ENCODE data around the gene CACNA2D3. TPM values are rescaled to one million over a fixed set of nuclear protein-coding genes. Genes with fewer than 3 reads are reported as not detected.

Gene CACNA2D3
- total RNA-seq, 1 donor from 2014 or later: 17.2 TPM

DNA sequence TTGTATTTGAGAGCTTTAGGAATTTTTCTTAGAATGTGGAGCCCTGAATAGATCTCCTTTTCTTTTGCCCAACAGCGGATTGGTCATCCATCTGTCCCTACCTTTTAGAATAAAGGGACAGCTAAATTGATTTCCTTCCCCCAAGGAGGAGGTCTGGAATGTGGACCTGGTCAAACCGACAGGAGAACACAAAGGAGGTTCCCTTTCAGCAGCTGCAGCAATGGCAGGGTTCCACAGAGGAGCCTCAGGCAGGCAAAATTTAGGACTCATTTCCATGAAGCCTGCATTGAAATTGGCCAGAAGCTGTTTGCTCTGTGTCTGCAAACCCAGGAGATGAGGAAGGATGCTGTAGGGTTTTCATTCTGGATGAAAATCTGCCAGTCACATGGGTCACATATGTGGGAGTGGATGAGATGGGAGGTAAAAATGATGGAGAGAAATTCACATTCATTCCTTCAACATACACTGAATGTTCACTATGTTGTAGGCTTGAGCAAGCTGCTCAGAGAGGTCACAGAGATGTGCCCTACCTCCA, 728.2 kb downstream of the CACNA2D3 start:
- H3K27me3 ChIP-seq: no peaks in the 10 kb centered on the region
- intact Hi-C loops (cut with DNase I): no loop called here
- TF ChIP-seq POLR2A (IDR thresholded peaks at IDR 0.05): no peak
- TF ChIP-seq, protein P1, sequence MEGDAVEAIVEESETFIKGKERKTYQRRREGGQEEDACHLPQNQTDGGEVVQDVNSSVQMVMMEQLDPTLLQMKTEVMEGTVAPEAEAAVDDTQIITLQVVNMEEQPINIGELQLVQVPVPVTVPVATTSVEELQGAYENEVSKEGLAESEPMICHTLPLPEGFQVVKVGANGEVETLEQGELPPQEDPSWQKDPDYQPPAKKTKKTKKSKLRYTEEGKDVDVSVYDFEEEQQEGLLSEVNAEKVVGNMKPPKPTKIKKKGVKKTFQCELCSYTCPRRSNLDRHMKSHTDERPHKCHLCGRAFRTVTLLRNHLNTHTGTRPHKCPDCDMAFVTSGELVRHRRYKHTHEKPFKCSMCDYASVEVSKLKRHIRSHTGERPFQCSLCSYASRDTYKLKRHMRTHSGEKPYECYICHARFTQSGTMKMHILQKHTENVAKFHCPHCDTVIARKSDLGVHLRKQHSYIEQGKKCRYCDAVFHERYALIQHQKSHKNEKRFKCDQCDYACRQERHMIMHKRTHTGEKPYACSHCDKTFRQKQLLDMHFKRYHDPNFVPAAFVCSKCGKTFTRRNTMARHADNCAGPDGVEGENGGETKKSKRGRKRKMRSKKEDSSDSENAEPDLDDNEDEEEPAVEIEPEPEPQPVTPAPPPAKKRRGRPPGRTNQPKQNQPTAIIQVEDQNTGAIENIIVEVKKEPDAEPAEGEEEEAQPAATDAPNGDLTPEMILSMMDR (IDR thresholded peaks at IDR 0.05): no peak
- no peak for TF ChIP-seq POLR2AphosphoS5 (IDR thresholded peaks at IDR 0.05; ENCODE audit: insufficient read depth in 1 of 2, low read depth in 1 of 2)
- H3K4me1 ChIP-seq: peaks cover 4% of the 10 kb centered on the region
- no peak overlapping the region for H3K4me3 ChIP-seq
- no peaks in the 10 kb centered on the region for H3K36me3 ChIP-seq
- no peak for DNase-seq (ENCODE audit: extremely low spot score in 2 of 2)
- no peaks in the 10 kb centered on the region for H3K9me3 ChIP-seq
- H3K27ac ChIP-seq: no peak overlapping the region

GRCh38 chr3:54853573-54854404, 731.4 kb downstream of the CACNA2D3 start:
- no peak overlapping the region for H3K4me3 ChIP-seq
- no peaks in the 10 kb centered on the region for H3K36me3 ChIP-seq
- H3K27ac ChIP-seq: no peak overlapping the region
- no peaks in the 10 kb centered on the region for H3K9me3 ChIP-seq
- no peaks in the 10 kb centered on the region for H3K27me3 ChIP-seq
- intact Hi-C loops (cut with DNase I): no loop called here
- peaks cover 11% of the 10 kb centered on the region for H3K4me1 ChIP-seq
- DNase-seq (ENCODE audit: extremely low spot score in 2 of 2): no peak
- TF ChIP-seq POLR2A (IDR thresholded peaks at IDR 0.05) (no peak), POLR2AphosphoS5 (IDR thresholded peaks at IDR 0.05; ENCODE audit: insufficient read depth in 1 of 2, low read depth in 1 of 2) (no peak)
- TF ChIP-seq, protein P1 (IDR thresholded peaks at IDR 0.05): peak; percentile 73 to 87 (median 84)

DNA sequence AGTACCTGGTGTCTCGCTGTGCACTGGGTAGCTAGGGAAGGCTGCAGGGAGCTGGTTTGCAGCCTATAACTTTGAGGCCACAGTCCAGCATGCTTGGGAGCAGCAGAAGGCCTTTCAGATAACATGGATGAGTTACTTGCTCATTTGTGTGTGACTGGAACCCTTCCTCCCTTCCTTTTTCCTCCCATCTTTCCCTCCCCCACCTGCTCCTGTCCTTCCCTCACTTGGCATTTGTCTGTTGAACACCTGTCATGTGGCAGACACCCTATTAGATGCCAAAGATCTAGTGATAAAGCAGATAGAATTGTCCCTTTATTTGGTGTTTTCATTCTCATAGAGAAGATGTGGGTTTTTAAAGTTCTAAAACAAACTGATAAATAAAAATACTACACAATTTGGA, 733.9 kb downstream of the CACNA2D3 start:
- peaks cover 17% of the 10 kb centered on the region for H3K4me1 ChIP-seq
- no peaks in the 10 kb centered on the region for H3K36me3 ChIP-seq
- H3K27ac ChIP-seq: no peak overlapping the region
- H3K4me3 ChIP-seq: no peak overlapping the region
- no peak for TF ChIP-seq POLR2AphosphoS5 (IDR thresholded peaks at IDR 0.05; ENCODE audit: insufficient read depth in 1 of 2, low read depth in 1 of 2)
- TF ChIP-seq, protein P1 (IDR thresholded peaks at IDR 0.05): no peak
- no peak for TF ChIP-seq POLR2A (IDR thresholded peaks at IDR 0.05)
- H3K27me3 ChIP-seq: no peaks in the 10 kb centered on the region
- no peak for DNase-seq (ENCODE audit: extremely low spot score in 2 of 2)
- H3K9me3 ChIP-seq: no peaks in the 10 kb centered on the region
- intact Hi-C loops (cut with DNase I): no loop called here

DNA sequence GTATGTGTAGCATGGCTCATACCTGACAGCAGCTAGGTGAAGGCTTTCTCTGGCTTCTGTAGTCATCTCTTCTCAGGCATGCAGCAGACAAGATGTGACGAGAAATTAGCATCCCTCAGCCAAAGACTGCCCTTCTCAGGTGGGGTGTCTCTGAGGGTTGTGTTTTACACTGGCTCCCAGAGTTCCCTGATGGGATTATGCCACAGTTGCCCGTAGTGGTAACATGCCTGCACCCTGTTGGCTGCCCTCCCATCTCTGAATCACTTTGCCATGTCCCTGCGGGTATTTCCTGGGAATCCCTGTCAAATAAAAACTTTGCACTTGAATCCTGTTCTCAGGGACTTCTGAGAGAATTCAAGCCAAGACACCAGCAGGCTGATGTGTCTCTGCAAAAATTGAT, 735.0 kb downstream of the CACNA2D3 start:
- peaks cover 21% of the 10 kb centered on the region for H3K4me1 ChIP-seq
- H3K27me3 ChIP-seq: no peaks in the 10 kb centered on the region
- no peaks in the 10 kb centered on the region for H3K36me3 ChIP-seq
- no peak for DNase-seq (ENCODE audit: extremely low spot score in 2 of 2)
- intact Hi-C loops (cut with DNase I): no loop called here
- H3K27ac ChIP-seq: no peak overlapping the region
- H3K4me3 ChIP-seq: no peak overlapping the region
- H3K9me3 ChIP-seq: no peaks in the 10 kb centered on the region
- TF ChIP-seq POLR2A (IDR thresholded peaks at IDR 0.05): no peak
- TF ChIP-seq, protein P1 (IDR thresholded peaks at IDR 0.05): no peak
- TF ChIP-seq POLR2AphosphoS5 (IDR thresholded peaks at IDR 0.05; ENCODE audit: insufficient read depth in 1 of 2, low read depth in 1 of 2): no peak
